NCI-H1436 (cell line): ENCODE data around the gene CABCOCO1.

Experiments
- DNase-seq: peaks from one replicate; lab custom pipeline; 2025; lab: John Stamatoyannopoulos, UW

CABCOCO1 gene

DNA sequence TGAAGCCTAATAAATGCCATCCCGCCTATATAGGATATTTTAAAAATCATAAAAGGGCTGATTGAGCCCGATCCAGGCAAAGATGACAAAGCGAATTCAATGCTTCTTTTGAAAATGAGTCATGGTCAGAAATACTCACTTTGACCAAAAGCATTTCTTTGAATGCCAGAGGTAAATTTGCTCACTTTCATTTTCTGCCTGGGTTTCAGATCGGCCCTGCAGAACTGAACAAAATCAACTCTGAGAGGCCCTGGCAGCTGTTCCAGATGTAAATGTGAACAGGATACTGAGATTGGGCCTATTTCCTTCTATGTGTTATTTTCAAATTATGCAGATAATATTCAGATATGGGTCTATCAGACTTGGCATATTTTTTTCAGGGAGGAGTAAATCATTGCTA, 124.0 kb downstream of the CABCOCO1 start:
- DNase-seq = no peak

DNA sequence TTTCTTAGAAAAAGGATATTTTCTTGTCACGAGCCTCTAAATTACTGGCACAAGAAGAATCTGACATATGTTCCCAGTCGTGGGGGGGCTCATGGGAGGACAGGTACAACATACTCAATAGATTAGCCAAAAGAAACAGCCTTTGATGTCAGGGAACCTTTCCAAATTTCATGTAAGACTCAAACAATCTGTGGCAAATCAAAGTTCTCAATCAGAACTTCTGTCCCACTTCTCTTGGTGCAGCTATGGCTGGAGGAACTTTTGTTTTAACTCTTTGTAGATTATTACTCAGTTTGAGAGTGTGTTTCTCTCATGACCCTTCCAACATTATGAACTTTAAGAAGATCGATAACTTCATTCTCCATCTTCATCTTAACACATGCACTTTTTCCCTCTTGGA, 124.4 kb downstream of the CABCOCO1 start:
- DNase-seq = no peak

DNA sequence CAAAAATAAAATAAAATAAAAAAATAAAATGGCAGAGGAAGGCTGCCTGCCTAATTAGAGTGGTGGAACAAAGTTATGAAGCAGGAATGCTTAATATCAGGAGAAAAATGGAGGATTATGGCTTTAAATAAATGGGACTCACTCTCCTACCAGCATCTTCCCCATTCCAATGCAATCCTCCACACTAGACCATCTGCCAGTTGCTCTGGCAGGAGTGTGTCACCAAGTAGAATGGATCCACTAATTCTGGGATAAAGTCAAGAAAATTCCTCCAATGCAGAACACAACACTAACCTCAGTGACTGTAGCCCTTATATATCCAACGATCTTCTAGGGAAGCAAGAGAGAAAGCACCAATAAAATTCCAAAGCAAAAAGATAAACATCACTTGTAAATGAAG, 126.3 kb downstream of the CABCOCO1 start:
- no peak for DNase-seq

DNA sequence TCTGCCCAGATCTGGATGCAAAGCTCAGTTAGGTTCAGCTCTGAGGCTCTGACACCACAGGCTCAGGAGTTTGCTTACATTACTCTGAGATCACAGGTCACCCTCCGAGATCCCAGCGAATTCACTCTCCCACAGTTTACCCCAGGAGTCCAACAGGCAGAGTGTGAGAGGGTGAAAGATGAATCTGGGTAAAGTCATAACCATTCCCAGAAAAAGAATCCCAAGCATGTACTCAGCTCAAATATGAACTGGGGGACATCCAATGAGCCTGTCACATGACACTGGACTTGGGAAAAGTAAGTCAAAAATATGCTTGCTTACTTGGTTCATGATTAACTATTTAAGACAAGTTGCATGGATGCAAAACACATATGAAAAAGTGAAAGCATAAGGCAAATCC, 128.5 kb downstream of the CABCOCO1 start:
- no peak for DNase-seq

DNA sequence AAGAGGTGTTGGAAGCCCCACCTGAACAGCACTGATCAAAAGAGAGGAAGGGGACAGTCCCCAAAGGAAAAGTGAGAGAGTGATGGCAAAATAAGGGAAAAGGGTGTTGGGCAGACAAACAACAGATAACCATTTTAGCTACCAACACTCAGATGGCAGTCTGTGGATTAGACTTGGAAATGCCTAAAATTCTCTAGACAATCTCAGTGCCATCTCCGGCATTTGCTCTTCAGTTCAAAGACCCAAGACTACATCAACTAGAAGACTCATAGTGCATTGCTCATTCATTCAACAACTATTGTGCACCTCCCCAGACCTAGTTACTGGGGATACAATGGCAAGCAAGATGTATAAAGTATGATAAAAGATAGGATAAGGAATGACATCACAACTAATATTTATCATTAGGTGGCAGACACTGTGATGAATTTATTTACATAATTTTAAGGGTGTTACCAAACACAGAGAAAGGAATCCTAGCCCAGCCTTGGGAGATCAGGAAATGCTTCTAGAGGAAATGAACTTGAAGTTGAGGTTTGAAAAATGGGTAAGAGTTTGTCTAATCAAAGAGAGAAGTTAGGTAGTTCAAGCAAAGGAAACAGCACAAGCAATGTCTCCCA, 129.5 kb downstream of the CABCOCO1 start:
- DNase-seq = no peak

DNA sequence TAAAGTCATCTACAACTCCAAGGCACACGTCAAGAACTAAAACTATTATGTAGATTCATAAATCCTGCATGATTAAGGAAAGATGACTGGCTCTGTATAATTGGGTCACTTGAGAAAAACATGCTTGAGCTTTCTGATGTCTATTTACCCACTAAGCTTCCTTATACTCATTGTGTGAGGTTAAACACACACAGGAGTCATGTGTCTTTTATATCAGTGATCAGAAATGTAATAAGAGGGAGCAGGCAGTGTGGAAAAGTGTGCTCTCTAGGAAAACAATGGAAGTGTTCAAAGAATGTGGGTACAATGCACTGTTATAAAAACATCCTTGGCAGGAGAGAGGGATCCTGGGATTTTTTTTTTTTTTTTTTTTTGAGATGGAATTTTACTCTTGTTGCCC, 130.2 kb downstream of the CABCOCO1 start:
- no peak for DNase-seq

DNA sequence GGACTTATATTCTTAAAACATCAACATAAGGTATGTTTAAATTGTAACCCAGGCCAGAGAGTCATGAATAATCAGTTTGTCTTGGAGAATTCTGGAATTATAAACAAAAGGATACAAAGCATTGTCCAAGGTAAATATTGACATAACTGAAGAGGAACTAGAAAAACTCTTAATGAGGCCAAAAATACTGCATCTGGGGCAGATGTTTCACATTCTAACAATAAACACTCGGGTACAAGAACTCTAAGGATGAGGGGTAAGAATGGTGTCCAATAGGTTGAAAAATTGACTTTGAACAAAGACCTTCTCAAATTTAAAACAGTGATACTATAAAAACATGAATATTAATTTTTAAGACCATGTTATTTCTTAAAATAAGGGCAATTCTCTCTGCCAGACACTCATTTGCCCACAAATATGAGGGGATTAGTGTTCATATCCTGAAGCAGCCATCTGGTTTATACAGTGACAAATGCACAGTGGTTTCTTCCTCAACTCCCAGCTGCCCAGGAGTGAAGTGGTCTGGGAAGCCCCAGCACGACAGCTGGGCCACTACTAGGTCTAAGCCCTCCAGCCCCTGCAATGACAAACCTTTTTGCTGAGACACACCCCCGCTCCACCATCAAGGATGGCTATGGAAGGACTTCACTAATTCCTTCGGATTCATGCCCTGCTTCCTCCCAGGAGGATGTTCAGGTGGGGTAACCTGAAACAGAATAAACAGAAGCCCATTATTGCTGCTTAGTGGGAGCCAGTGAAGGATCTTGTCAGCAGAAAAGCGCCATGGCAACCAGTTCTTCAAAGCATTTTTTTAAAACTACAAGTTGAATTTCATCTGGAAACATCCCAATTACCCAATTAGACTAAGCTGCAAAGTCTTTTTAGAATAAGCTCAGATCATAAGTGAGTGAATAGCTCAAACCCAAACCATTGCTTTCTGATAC, 131.3 kb downstream of the CABCOCO1 start:
- peak; percentile 65 for DNase-seq

DNA sequence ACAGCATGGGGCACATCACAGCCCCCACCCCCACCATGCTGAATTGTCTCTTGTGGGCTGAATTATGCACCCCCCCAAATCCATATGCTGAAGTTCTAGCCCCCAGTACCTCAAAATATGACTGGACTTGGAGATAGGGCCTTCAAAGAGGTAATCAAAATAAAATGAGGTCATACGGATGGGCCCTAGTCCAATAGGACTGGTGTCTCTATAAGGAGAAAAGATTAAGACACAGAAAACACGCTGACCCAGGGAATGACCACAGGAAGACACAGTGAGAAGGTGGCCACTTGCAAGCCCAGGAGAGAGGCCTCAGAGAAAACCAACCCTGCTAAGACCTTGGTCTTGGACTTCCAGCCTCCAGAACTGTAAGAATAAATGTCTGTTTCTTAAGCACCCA, 132.4 kb downstream of the CABCOCO1 start:
- no peak for DNase-seq

DNA sequence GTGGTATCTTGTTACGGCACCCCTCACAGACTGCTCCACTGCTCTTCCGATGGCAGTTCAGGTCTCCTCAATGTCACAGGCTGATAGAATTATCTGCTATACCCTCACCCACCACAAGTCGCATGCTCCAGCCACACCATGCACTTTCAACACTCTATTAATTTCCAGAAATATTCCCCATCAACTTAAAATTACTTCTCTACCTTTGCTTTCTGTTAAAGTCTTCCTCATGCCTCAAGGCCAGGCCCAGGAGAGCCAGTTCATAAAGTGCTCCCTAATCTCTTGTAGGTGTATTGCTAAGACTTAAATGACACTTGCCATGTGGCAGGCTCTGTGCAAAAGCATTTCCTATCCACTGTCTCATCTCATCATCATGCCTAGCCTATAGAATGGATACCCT, 132.8 kb downstream of the CABCOCO1 start:
- DNase-seq = no peak

DNA sequence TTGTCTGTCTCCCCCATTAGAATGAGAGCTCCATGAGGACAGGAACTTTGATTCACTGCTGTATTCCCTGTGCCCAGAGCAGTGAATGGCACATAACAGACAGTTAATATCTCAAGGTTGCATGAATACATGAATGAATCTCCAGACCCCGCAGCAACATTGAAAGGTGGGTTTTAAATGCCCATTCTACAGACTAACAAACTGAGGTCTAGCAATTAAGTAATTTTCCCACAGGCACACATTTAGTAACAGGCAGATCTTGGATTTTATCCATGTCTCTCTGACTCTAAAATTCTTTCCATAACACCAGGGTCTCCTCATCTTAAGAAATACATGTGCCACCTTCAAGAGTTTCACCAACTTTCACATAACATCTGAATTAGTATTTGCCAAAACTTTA, 134.1 kb downstream of the CABCOCO1 start:
- DNase-seq = no peak

DNA sequence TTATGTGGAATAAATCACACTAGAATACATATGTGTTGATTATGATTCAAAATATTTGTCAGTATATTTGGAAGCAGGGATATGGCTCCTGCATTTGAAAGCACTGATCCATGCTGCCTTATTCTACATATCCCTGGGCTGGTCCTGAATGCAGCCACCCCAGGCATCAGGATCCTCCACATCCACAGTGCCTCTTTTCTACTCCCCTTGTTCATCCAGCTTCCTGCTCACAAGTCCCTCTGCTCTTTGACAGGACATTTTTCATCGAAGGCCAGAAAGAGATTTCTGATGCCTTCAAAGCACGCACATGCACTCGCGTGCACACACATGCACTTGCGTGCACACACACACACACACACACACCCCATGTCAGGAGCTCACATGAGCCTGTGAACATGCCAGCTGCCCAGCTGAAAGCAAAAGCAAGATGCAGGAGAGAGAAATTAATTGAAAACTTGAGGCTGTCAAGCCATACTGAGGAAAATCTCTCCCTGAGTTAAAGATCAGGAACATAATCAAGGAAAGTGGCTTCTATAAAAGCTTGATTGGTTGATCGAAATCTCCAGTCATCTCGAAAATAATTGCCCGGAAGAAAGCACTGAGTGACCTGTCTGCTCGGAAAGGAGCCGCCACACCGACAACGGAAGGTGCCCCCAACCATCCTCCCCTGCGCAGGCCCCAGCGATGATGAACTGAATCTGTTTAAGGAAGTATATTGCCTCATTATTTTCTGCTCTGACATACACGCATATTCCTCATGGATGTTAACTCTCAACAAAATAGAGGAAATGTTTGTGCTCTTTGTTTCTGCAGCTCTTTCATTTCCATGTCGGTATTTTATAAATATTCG, 134.8 kb downstream of the CABCOCO1 start:
- DNase-seq = no peak

DNA sequence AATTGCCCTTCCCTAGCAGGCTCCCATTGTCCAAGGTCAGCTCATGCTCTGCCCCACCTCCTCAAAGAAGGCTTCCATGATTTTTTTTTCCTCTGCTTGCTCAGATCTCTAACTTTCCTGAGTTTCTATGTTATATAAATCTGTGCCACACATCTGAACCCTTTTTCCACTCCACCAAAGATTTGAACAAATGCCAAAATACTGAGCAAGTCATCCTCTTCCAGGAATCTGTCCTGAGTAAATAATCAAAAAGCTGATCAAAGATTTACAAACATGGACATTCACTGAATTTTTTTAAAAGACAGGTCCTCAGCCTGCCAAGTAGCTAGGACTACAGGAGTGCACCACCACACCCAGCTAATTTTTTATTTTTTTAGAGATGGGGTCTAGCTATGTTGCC, 136.0 kb downstream of the CABCOCO1 start:
- no peak for DNase-seq

DNA sequence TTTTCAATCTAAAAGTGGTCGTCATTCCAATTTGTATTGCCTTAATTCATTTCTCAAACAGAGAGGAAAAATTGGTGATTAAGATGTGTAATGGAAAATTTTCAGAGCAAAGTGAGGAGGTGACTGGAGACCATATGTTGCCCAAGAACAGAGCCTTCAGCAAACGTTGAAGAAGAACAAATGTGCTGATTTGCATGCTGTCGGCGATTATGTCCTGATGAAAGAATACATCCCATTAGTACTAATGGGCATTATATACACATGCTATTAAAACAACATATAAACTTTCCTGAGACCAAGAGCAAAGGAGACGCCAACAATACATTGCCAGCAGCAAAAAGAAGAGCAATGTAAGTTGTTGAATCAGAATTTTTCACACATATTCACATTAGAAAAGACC, 138.8 kb downstream of the CABCOCO1 start:
- no peak for DNase-seq

DNA sequence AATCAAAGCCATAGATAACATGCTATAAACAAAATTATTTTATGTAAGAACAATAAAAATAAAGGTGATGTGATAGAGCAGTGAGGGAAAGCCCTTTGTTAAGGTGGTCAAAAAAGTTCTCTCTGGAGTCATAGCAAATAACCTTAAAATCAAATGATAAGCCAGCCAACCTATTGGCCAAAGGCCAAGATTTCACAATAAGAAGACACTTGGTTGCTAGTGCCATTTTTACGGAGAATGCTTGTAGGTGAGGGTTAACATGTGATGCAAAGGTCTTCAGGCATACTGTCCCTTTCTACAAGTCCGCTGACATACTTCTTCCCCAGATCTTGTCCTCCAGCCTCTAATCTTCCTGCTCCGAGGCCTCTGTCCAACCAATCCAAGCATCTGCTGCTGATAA, 140.5 kb downstream of the CABCOCO1 start:
- no peak for DNase-seq

DNA sequence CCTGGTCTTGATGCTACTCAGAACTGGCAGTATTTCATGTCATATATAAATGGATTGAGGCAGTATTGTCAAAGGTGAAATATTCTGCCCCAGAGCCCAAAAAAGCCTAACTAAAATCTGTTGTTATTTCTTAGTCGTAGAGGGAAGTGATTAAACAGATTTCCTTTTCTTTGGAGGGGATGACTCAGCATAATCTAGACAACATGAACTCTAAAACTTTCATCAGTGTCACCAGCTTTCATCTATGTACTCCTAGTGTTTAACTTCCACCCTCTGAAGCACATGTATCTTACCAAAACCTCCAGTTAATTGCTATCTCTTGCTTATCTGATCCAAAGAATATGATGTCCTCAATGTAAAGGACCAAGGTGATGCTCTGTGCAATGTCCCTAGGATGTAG, 141.7 kb downstream of the CABCOCO1 start:
- DNase-seq = no peak

DNA sequence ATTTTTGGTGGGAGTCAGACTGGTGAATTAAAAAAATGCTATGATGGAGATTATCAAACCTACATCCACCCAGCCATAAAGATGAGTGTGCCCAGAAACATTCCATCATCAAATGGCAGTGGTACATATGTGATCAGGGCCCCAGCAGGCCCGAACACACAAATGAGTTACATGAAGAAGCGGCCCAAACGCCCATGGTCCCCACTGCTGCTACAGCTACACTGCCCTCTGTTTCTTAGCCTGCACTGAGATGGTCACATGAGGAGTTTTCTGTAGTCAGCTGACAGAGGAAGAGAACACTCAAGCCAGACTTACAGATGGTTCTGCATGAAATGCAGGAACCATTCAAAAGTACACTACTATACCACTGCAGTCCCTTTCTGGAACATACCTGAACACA, 142.4 kb downstream of the CABCOCO1 start:
- no peak for DNase-seq

DNA sequence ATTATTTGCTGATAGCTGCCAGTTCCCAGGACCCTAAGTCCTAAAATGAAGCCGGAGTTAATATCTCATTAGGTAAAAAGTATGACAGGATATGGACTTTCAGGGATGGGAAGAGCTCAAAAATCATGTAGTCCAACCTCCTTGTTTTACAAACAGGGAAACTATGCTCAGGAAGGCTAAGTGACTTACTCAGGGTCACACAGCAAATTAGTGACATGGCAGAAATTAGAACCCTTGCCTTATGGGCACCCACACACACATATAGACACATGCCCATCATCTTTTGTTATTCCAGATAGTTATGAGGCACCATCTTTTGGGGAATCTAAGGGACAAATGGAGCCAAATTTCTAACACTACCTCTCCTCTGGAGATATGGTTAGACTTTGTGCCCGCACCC, 147.5 kb downstream of the CABCOCO1 start:
- DNase-seq = no peak

DNA sequence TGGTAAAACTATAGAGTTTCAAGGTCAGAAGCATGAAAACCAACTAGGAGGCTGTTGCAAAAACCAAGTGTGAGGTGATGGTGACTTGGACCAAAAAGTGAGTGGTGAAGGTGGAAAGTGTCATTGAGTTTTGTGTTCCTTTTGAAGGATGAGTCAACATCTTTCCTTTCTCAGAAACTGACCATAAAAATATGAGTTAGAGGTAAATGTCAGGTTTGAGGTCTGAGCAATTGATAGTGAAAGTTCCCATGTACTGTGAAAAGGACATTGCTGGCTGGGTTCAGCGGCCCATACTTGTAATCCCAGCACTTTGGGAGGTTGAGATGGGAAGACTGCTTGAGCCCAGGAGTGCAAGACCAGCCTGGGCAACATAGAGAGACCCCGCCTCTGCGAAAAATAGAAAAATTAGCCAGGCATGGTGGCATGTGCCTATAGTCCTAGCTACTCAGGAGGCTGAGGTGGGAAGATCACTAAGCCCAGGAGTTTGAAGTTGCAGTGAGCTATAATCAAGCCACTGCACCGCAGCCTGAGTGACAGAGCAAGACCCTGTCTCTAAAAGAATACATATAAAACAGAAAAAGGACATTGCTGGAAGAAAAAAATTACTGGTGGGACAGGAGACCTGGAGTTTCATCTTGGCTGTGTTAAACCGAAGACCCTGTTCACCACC, 149.5 kb downstream of the CABCOCO1 start:
- DNase-seq = no peak

DNA sequence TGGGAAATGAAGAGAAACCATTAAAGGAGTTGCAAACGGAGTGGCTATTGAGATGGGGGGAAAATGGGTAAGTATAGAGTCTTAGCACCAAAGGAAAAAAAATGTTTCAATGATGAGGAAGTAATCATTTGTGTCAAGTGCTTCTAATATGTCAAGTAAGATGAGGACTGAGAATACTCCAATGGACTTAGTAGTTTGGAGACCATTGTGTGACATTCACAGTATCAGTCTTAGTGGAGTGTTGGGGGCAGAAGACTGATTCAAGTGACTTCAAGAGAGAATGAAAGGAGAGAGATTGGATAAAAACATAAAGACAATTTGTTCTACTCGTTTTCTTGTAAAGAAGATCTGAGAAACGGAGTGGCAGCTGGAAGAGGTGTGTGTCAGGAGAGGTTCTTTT, 150.2 kb downstream of the CABCOCO1 start:
- no peak for DNase-seq

DNA sequence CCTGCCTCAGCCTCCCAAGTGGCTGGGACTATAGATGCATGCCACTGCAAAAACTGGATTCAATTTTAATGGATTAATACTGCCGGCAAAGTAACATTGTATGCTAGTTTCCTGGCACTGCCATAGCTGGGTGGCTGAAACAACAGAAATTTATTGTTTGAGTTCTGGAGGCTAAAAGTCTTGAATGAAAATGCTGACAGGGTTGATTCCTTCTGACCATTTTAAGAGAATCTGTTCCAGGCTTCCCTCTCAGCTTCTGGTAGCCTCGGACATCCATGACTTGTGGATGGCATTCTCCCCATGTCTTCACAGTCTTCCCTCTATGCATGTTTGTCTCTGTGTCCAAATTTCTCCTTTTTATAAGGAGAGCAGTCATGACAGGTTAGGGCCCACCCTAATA, 151.4 kb downstream of the CABCOCO1 start:
- no peak for DNase-seq

DNA sequence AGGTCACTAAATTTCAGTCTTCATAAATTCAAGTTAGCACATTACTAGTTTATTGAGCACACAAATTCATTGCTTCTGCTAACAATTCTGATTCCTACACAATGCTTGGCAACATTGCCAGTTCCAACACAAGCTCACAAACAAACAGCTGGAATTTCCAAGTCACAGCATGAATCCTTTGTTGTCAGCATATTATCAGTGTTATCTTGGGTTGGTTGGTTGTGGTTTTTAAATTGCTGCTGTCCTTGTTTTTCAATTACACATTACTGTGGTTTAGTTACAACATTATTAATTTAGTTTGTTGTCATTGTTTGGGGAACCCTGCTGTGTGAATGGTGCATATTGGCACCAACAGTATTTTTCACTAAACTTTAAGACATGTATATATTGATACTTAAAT, 152.8 kb downstream of the CABCOCO1 start:
- no peak for DNase-seq
